Cerebellar nuclear complex (tissue), 1 donor: Measurements from ENCODE around the gene RGS3.
A peak's percentile ranks its signal among the peaks of the same experiment; 100 is the strongest.
"Not testable (repeated sequence)": the region's sequence is repeated elsewhere in the genome, so short reads cannot be mapped to it uniquely, and the experiment has no call there.

ENCODE experiments used
- DNase-seq, 2 experiments: peaks; one replicate each; lab custom pipeline; 2025; lab: John Stamatoyannopoulos, UW

RGS3 gene

GRCh38 chr9:113463418-113464285 lies at the start of gene RGS3:
Gene RGS3, plus strand, starts transcription at chr9:113463727. Its CDS starts 76 bp downstream, at chr9:113463803.
- no peak for DNase-seq

GRCh38 chr9:113416149-113416721 lies 47.3 kb upstream of the RGS3 start:
- no peak for DNase-seq

GRCh38 chr9:113417370-113417769 lies 46.2 kb upstream of the RGS3 start:
- DNase-seq, result no peak

GRCh38 chr9:113421726-113422125 lies 41.8 kb upstream of the RGS3 start:
- DNase-seq, result no peak

GRCh38 chr9:113425072-113425471 lies 38.5 kb upstream of the RGS3 start:
- no peak for DNase-seq

GRCh38 chr9:113426701-113427100 lies 36.8 kb upstream of the RGS3 start:
- DNase-seq, result no peak

GRCh38 chr9:113427629-113428028 lies 35.9 kb upstream of the RGS3 start:
- DNase-seq, result no peak

- no peak for DNase-seq
Measured at GRCh38 chr9:113428062-113428615, 35.4 kb upstream of the RGS3 start.

GRCh38 chr9:113431191-113431590 lies 32.3 kb upstream of the RGS3 start:
- DNase-seq, result no peak

- no peak for DNase-seq
Measured at GRCh38 chr9:113436728-113437515, 26.6 kb upstream of the RGS3 start.

- DNase-seq, result not testable (repeated sequence)
Measured at GRCh38 chr9:113437716-113438115, 25.8 kb upstream of the RGS3 start.

GRCh38 chr9:113444736-113445135 lies 18.8 kb upstream of the RGS3 start:
- no peak for DNase-seq

GRCh38 chr9:113446323-113446740 lies 17.2 kb upstream of the RGS3 start:
- peak in 1 of 2 experiments; percentile 18 for DNase-seq

GRCh38 chr9:113449376-113449775 lies 14.2 kb upstream of the RGS3 start:
- DNase-seq, result no peak

- DNase-seq, result no peak
Measured at GRCh38 chr9:113452113-113452605, 11.4 kb upstream of the RGS3 start.

GRCh38 chr9:113454914-113455761 lies 8.4 kb upstream of the RGS3 start:
- no peak for DNase-seq

GRCh38 chr9:113456235-113456634 lies 7.3 kb upstream of the RGS3 start:
- DNase-seq, result no peak

- DNase-seq, result no peak
Measured at GRCh38 chr9:113461285-113461684, 2.2 kb upstream of the RGS3 start.

GRCh38 chr9:113461943-113462342 lies 1.6 kb upstream of the RGS3 start:
- DNase-seq, result no peak

GRCh38 chr9:113462781-113463286 lies 693 bp upstream of the RGS3 start:
- no peak for DNase-seq

- DNase-seq, result no peak
Measured at GRCh38 chr9:113464286-113464660, 746 bp downstream of the RGS3 start.
